Smooth muscle cell (in vitro differentiated cells): ENCODE data around the gene DGKK. TPM values are rescaled to one million over a fixed set of nuclear protein-coding genes. Genes with fewer than 3 reads are reported as not detected.
"Not testable (repeated sequence)": the region's sequence is repeated elsewhere in the genome, so short reads cannot be mapped to it uniquely, and the experiment has no call there.

Experiments
- DNase-seq: peaks from one replicate; lab custom pipeline; 2025; ENCODE audit not compliant: unreplicated experiment; lab: John Stamatoyannopoulos, UW
- H2AFZ ChIP-seq: fragments of 200-600 bp; sonication (generic); 2 replicates; pipeline ENCODE4 v1.6.0; 2016; ENCODE audit warnings: antibody characterized with exemption, low read depth, mild to moderate bottlenecking
- H3F3A ChIP-seq: fragments of 200-600 bp; sonication (generic); 2 replicates; pipeline ENCODE4 v1.6.0; 2017; ENCODE audit warnings: antibody characterized with exemption, low read depth
- H3K27ac ChIP-seq: fragments of 200-600 bp; sonication (generic); 2 replicates; pipeline ENCODE4 v1.5.1; 2016; ENCODE audit warnings: low read depth, mild to moderate bottlenecking
- H3K27me3 ChIP-seq: fragments of 200-600 bp; sonication (generic); 2 replicates; pipeline ENCODE4 v1.6.1; 2016; ENCODE audit warnings: low read depth, mild to moderate bottlenecking
- H3K36me3 ChIP-seq: fragments of 200-600 bp; sonication (generic); 2 replicates; pipeline ENCODE4 v1.5.1; 2016; ENCODE audit warnings: low read depth
- H3K4me1 ChIP-seq: fragments of 200-600 bp; sonication (generic); 2 replicates; pipeline ENCODE4 v1.5.1; 2016; ENCODE audit warnings: low read depth
- H3K4me2 ChIP-seq: fragments of 200-600 bp; sonication (generic); 2 replicates; pipeline ENCODE4 v1.6.0; 2016; ENCODE audit warnings: mild to moderate bottlenecking
- H3K4me3 ChIP-seq: fragments of 200-600 bp; sonication (generic); 2 replicates; pipeline ENCODE4 v1.5.1; 2016; ENCODE audit warnings: mild to moderate bottlenecking
- H3K79me2 ChIP-seq: fragments of 200-600 bp; sonication (generic); 2 replicates; pipeline ENCODE4 v1.6.0; 2016; ENCODE audit warnings: low read depth, mild to moderate bottlenecking
- H3K9ac ChIP-seq: fragments of 200-600 bp; sonication (generic); 2 replicates; pipeline ENCODE4 v1.6.0; 2016; ENCODE audit warnings: low read depth
- H3K9me3 ChIP-seq: fragments of 200-600 bp; sonication (generic); replicated peaks from 2 replicates; pipeline ENCODE4 v1.5.1; 2016; ENCODE audit warnings: low read depth
- H4K20me1 ChIP-seq: fragments of 200-600 bp; sonication (generic); 2 replicates; pipeline ENCODE4 v1.6.0; 2016; ENCODE audit warnings: low read depth
- CTCF ChIP-seq: fragments of 200-600 bp; sonication (generic); IDR thresholded peaks from 2 replicates; pipeline ENCODE4 v1.5.1; 2017; ENCODE audit warnings: borderline replicate concordance, mild to moderate bottlenecking, antibody characterized with exemption; ENCODE audit not compliant: insufficient read depth, poor library complexity, severe bottlenecking
- WGBS: methylation state at CpG from one replicate; pipeline ENCODE4 v1.1.7; 2016; ENCODE audit warnings: low lambda C conversion rate; 5-methylcytosine and 5-hydroxymethylcytosine counted together
- polyA plus RNA-seq: library from polyadenylated mRNA; unstranded; fragments of >200 nt; fragmentation: Nextera tagmentation; extraction: Ambion mirVana; gene quantifications from 2 replicates; pipeline ENCODE4 v1.2.1, GENCODE V29; 2016
- total RNA-seq: library from RNA; depleted of rRNA; stranded (reverse); fragments of >200 nt; gene quantifications from 2 replicates; pipeline ENCODE4 v1.2.3, GENCODE V29; 2014

The DGKK gene
- total and polyA plus RNA-seq, 2 experiments from 2014 or later, result not detected

- Histone ChIP-seq H3K27ac (no peak overlapping the region), H3K4me3 (no peak overlapping the region), H3K27me3 (no peaks in the 10 kb centered on the region), H3K9ac (no peak overlapping the region), H3F3A (no peaks in the 10 kb centered on the region), H3K79me2 (no peaks in the 10 kb centered on the region), H4K20me1 (no peaks in the 10 kb centered on the region), H3K4me2 (no peak overlapping the region), H3K4me1 (no peaks in the 10 kb centered on the region), H3K9me3 (no peaks in the 10 kb centered on the region), H2AFZ (no peak overlapping the region), H3K36me3 (no peaks in the 10 kb centered on the region)
- DNase-seq, result no peak
- TF ChIP-seq CTCF, result no peak
Measured at GRCh38 chrX:50343917-50344316, 126.7 kb downstream of the DGKK start.

GRCh38 chrX:50333308-50333707 lies 137.3 kb downstream of the DGKK start:
- no peak overlapping the region for H3K4me3 ChIP-seq
- no peaks in the 10 kb centered on the region for H4K20me1 ChIP-seq
- DNase-seq, result no peak
- no peak for TF ChIP-seq CTCF
- no peaks in the 10 kb centered on the region for H3K36me3 ChIP-seq
- H3K9ac ChIP-seq, result no peak overlapping the region
- WGBS, result 79% methylated on average over 6 of the region's 6 CpGs
- H3K4me2 ChIP-seq, result no peak overlapping the region
- H3F3A ChIP-seq, result no peaks in the 10 kb centered on the region
- no peaks in the 10 kb centered on the region for H3K79me2 ChIP-seq
- H3K27me3 ChIP-seq, result no peaks in the 10 kb centered on the region
- no peaks in the 10 kb centered on the region for H3K9me3 ChIP-seq
- H3K27ac ChIP-seq, result no peak overlapping the region
- no peak overlapping the region for H2AFZ ChIP-seq
- H3K4me1 ChIP-seq, result no peaks in the 10 kb centered on the region

- not testable (repeated sequence) for H3K27ac ChIP-seq, DNase-seq, H3F3A ChIP-seq, H3K36me3 ChIP-seq, H3K4me2 ChIP-seq, H3K9ac ChIP-seq, H3K9me3 ChIP-seq, H4K20me1 ChIP-seq, H3K27me3 ChIP-seq, H2AFZ ChIP-seq, H3K4me1 ChIP-seq, H3K4me3 ChIP-seq, H3K79me2 ChIP-seq
- 49% methylated on average over 5 of the region's 5 CpGs for WGBS
Measured at GRCh38 chrX:50332668-50333067, 138.0 kb downstream of the DGKK start.

GRCh38 chrX:50327235-50327634 lies 143.4 kb downstream of the DGKK start:
- Histone ChIP-seq H3K79me2 (no peaks in the 10 kb centered on the region), H3K9ac (no peak overlapping the region), H3K4me3 (no peak overlapping the region), H3K9me3 (no peaks in the 10 kb centered on the region), H3K4me1 (no peaks in the 10 kb centered on the region), H3K27ac (no peak overlapping the region), H3K4me2 (no peak overlapping the region), H4K20me1 (no peaks in the 10 kb centered on the region), H2AFZ (no peak overlapping the region), H3F3A (no peaks in the 10 kb centered on the region), H3K27me3 (no peaks in the 10 kb centered on the region), H3K36me3 (no peaks in the 10 kb centered on the region)
- WGBS, result 56% methylated on average over 2 of the region's 2 CpGs
- no peak for DNase-seq
- no peak for TF ChIP-seq CTCF
